LHCN-M2 (cell line): Measurements from ENCODE around the gene RAB11A. TPM values are rescaled to one million over a fixed set of nuclear protein-coding genes. Genes with fewer than 3 reads are reported as not detected.

Experiments
- DNase-seq: peaks from one replicate; pipeline ENCODE4 v3.0.0-alpha.2; 2012; ENCODE audit warnings: low read depth
- total RNA-seq: library from RNA; depleted of rRNA; stranded (reverse); fragments of >200 nt; gene quantifications from 2 replicates; pipeline ENCODE4 v1.2.3, GENCODE V29; 2014; rRNA removed

RAB11A gene
- total RNA-seq, 1 experiment from 2014 or later = 243 TPM

DNA sequence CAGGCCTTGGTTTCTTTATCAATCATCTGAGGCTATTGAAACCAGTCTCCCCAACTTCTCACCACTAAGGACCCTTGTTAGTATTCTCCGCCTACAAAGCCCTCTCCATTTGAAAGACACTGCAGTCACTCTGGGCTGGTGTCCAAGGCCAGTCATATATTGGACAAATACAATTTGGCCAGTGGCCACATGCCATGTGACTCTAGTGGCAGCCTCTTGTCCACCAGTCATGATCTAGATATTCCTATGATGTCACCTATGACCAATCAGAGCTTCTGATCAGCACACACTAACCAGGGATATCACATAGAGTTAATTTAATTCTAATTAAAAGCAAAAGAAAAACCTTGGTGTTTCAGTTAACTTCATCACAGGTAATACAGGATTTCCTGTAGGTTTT is 68.2 kb downstream of the RAB11A start:
- no peak for DNase-seq

DNA sequence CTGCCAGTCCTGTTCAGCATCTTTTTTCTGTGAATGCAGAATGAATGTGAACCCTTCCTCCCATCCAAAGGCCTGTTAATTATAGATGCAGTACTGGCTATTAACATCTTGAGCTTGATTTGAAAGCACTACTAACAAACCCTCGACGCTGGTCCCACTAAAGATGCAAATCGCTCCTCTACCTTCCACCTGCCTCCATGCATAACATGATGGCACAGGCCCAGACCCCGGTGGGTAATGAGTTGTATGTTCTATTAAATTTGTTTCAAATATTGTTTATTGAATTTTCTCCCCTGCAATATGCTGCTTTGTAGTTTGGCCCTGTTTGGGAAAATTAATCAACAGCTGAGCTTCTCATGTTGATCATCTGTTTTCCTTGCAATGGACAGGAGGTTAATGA is 69.3 kb downstream of the RAB11A start:
- DNase-seq = no peak

DNA sequence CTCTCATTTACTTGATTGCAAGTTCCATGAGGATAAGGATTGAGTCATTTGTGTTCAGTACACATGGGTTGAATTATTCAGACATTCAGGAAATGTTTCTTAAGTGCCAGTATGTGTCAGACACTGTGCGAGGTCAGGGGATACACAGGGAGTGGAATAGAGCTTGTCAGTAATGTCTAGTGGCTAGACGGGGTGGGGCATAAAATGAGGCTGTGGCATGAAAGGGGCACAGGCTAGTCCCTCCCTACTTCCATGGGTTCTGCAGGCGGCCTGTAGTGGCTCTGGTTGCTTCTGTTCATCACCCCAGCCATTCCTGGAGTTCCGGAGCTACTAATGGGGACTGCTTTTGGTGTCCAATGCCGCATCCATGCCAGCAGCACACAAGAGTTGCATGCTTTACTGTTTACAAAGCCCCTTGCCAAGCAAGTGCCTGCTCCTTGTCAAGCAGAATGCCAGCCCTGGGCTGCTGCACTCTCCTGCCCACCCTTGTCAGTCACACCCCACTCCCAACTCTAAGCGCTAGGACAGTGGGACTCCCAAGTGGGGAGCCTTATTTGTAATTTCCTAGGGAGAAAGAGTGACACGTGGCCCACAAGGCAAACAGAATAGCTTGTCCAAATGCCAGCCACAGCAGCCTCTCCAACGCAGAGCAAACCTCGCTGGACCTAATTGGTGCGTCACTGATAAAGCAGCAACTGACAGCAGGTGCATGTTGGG is 70.8 kb downstream of the RAB11A start:
- DNase-seq = peak; percentile 34

DNA sequence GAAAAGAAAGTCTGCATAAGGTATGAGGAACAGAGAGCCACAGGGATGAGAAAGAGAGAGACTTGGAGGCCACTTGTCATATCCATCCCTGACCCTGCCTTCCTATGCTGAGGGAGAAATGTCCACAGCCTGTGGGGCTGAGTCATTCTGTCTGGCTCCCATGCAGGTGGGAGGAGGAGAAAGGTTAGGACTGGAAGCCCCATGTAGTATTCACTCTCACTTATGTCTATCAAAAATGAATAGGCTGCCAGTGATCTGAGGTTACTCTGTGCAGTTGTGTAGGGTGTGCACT is 71.3 kb downstream of the RAB11A start:
- no peak for DNase-seq

Other genes starting within 250 kb of the RAB11A start
- gene SLC24A1, start 247.6 kb upstream of the RAB11A start, total RNA-seq = 7.1 and 9.3 TPM in 2 replicates
- gene DENND4A, start 77.2 kb upstream of the RAB11A start, total RNA-seq = 7.8 and 16.4 TPM in 2 replicates